Raji (cell line): ENCODE measurements around the gene RGSL1.

Experiments used
- POLR2A ChIP-seq: IDR thresholded peaks from 2 replicates; pipeline ENCODE4 v1.6.1; 2011; ENCODE audit warnings: low read depth, low read length, control low read depth; ENCODE audit not compliant: insufficient read depth

Gene RGSL1

GRCh38 chr1:182604175-182605164, 154.5 kb downstream of the RGSL1 start, which contains the start of gene RGS16:
Gene RGS16 (minus strand): TSS chr1:182604389. CDS start chr1:182604259, 130 bp downstream.
- peak; percentile 99 for TF ChIP-seq POLR2A

GRCh38 chr1:182607566-182607965, 157.6 kb downstream of the RGSL1 start:
- no peak for TF ChIP-seq POLR2A

- TF ChIP-seq POLR2A = no peak
Observed at GRCh38 chr1:182608236-182608635, 158.3 kb downstream of the RGSL1 start.

- no peak for TF ChIP-seq POLR2A
Observed at GRCh38 chr1:182608845-182609610, 159.1 kb downstream of the RGSL1 start.
